SJCRH30 (cell line): ENCODE results near the gene MMP28. TPM values are rescaled to one million over a fixed set of nuclear protein-coding genes. Genes with fewer than 3 reads are reported as not detected.

Source experiments
- DNase-seq, 2 experiments: peaks; one replicate each; pipeline ENCODE4 v3.0.0-alpha.2; 2015 to 2020
- H3K27ac ChIP-seq: fragments of 250-450 bp; sonication (Bioruptor Pico); 2 replicates; pipeline ENCODE4 v1.5.1; 2020; ENCODE audit warnings: mild to moderate bottlenecking, moderate library complexity
- H3K27me3 ChIP-seq: fragments of 250-450 bp; sonication (Bioruptor Pico); 2 replicates; pipeline ENCODE4 v1.5.1; 2020; ENCODE audit warnings: mild to moderate bottlenecking, moderate library complexity
- H3K36me3 ChIP-seq: fragments of 250-450 bp; sonication (Bioruptor Pico); 2 replicates; pipeline ENCODE4 v1.5.1; 2020; ENCODE audit warnings: mild to moderate bottlenecking, moderate library complexity
- H3K4me1 ChIP-seq: fragments of 250-450 bp; sonication (Bioruptor Pico); 2 replicates; pipeline ENCODE4 v1.5.1; 2020; ENCODE audit warnings: mild to moderate bottlenecking, moderate library complexity
- H3K4me3 ChIP-seq: fragments of 250-450 bp; sonication (Bioruptor Pico); 2 replicates; pipeline ENCODE4 v1.5.1; 2020; ENCODE audit warnings: mild to moderate bottlenecking, moderate library complexity
- H3K9me3 ChIP-seq: fragments of 250-450 bp; sonication (Bioruptor Pico); replicated peaks from 2 replicates; pipeline ENCODE4 v1.5.1; 2020; ENCODE audit warnings: mild to moderate bottlenecking, moderate library complexity
- total RNA-seq: library from RNA; depleted of rRNA; stranded (reverse); fragments of >200 nt; shearing (Covaris generic); gene quantifications from 2 replicates; pipeline ENCODE4 v1.2.3, GENCODE V29; 2014

The MMP28 gene
- total RNA-seq, 1 experiment from 2014 or later = not detected

DNA sequence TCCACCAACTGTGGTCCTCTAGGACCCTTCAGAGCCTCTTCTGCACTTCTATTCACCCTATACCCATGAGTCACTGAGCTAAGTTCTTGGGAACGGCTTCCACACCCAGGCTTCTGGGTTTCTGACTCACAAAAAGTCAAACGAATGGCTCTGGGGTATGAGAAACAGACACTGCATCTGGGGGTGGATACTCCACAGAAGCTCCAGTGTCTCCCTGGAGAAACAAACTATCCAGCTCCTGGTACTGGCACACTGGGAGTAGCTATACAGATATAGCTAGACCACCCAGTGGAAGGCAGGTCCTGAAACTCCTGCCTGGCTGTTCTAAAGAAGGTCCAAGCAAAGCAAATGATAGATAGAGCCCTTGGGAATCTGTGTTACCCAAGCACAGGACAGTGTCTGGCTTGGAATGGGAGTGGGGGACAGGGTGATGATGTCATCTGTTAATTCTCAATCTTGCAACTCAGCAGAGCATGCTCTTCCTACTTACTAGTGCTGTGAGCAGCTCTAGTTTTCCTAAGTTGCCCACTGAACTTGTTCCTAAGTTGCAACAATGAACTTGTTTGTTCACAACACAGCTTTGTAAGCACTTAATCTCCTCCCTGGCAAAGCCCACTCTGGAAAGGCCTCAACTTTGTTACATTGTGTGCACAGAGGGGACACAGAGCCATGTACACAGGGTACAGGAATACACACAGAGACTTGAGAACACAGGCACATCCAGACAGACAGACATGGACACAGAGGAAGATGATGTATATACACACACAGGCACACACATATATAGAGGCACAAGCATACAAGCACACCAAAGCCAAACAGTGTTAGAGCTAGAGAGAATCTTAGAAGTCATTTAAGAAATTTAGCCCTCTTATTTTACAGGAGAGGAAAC is 6.7 kb downstream of the MMP28 start:
- H3K36me3 ChIP-seq = no peaks in the 10 kb centered on the region
- no peak overlapping the region for H3K27ac ChIP-seq
- no peak overlapping the region for H3K4me3 ChIP-seq
- peaks cover 10% of the 10 kb centered on the region for H3K27me3 ChIP-seq
- no peak for DNase-seq
- no peaks in the 10 kb centered on the region for H3K4me1 ChIP-seq
- H3K9me3 ChIP-seq = no peaks in the 10 kb centered on the region

DNA sequence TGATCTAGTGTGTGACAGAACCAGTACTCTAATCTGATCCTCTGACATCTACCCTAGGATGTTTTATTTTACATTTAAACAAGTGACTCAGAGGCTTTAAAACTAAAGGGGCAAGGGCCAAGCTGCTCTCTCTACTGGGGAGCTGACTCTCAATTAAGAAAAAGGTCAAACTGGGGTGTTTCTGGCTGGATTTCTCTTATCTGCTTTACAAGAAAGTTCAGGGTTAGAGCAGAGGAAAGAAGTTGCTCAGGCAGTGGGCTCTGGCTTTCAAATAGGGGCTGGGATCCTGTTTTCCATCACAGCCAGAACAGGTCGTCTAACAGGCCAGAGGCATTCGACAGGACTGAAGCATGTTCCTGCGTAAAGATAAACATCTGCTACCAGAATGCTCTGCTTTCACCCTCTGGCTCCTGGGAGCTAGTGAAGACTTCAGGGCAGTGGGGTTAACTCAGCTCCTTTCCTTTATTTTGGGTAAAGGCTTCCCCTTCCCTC is 8.5 kb downstream of the MMP28 start:
- H3K36me3 ChIP-seq = no peaks in the 10 kb centered on the region; the same call in 1 of the 2 replicates
- no peaks in the 10 kb centered on the region for H3K9me3 ChIP-seq
- H3K27me3 ChIP-seq = peaks cover 10% of the 10 kb centered on the region
- no peak overlapping the region for H3K4me3 ChIP-seq
- H3K4me1 ChIP-seq = no peaks in the 10 kb centered on the region
- H3K27ac ChIP-seq = no peak overlapping the region
- no peak for DNase-seq

DNA sequence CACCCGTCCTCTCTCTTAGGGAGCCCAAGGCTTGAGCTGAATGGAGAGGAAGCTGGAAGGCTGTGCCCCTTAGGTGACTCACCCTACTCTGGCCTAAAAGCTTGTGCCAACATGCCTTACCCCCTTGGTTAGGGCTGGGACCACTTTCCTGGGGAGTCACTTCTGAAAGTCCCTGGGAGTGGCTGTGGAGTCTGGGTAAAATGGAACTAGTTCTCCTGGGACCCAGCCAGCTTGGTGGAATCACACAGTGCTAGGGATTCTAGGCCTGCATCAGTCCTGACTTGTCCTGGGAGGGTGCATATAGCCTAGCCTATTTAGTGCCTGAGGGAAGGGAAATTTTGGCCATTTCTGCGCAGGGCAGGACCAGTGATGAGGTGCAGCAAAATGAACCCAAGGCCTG is 10.5 kb downstream of the MMP28 start:
- no peaks in the 10 kb centered on the region for H3K4me1 ChIP-seq
- no peak for DNase-seq
- peaks cover 17% of the 10 kb centered on the region for H3K27me3 ChIP-seq
- no peak overlapping the region for H3K4me3 ChIP-seq
- H3K27ac ChIP-seq = no peak overlapping the region
- H3K36me3 ChIP-seq = no peaks in the 10 kb centered on the region; the same call in 1 of the 2 replicates
- no peaks in the 10 kb centered on the region for H3K9me3 ChIP-seq

DNA sequence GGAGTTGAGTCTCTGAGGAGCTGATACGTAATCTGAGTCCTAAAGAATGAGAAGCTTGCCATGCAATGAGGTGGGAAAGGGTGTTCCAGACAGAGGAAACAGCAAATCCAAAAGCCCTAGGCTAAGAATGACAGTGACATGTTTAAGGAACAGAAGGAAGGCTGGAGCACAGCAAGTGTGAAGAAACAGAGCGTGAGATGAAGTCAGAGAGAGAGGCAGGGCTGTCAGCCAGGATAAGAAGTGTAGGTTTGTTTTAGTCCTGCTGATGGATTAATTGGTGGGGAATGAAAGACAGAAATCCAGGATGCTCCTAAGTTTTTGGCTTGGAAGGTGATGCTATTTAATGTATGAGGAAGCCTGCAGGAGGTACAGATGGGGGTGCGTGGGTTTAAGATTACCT is 14.5 kb downstream of the MMP28 start:
- peaks cover 15% of the 10 kb centered on the region for H3K4me1 ChIP-seq
- no peak overlapping the region for H3K4me3 ChIP-seq
- DNase-seq = no peak
- no peak overlapping the region for H3K27ac ChIP-seq
- peaks cover 47% of the 10 kb centered on the region for H3K27me3 ChIP-seq
- no peaks in the 10 kb centered on the region for H3K9me3 ChIP-seq
- no peaks in the 10 kb centered on the region; the same call in 1 of the 2 replicates for H3K36me3 ChIP-seq

DNA sequence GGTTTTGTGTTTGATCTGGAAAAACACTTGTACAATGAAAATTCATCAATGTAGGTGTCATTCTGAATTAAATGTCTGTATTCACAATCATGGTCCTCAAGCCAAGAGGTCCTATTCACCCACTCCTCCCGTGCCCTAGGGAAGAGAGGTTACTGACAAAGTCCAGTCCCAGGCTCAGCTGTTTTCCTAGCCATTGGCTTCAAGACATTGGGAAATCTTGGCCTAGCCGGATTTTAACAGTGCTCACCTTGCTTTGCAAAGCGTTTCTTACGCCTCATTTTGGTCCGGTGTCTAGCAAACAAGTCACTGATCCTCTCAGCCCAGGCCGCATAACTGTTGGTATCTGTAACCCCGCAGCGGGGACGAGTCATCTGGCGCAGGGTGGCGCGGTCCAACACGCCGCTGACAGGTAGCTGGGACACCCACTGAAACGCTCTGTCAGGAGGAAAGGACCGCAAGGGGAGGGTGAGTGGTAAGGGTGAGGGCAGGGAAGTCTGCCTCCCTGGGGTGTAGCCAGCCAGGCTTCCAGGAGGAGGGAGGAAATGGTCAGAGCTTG is 16.7 kb downstream of the MMP28 start:
- Histone ChIP-seq H3K4me3 (no peak overlapping the region), H3K4me1 (peaks cover 24% of the 10 kb centered on the region), H3K36me3 (no peaks in the 10 kb centered on the region; the same call in 1 of the 2 replicates), H3K27ac (no peak overlapping the region), H3K9me3 (no peaks in the 10 kb centered on the region), H3K27me3 (peaks cover 56% of the 10 kb centered on the region)
- DNase-seq = no peak

DNA sequence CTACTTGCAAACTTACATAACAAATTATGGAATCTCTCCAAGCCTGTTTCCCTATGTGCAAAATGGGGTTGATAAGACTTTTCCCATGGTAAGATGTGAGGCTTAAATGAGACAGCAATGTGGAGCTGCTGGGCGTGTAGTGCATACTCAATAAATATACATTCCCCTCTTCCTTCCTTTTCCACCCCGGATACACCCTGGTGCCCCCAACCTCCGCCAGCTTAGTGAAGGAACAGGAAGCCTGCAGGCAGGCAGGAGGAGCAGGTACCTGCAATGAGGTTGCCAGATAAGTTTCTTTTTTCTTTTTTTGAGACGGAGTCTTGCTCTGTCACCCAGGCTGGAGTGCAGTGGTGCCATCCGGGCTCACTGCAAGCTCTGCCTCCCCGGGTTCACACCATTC is 19.9 kb downstream of the MMP28 start:
- Histone ChIP-seq H3K36me3 (no peaks in the 10 kb centered on the region), H3K4me3 (no peak overlapping the region), H3K9me3 (no peaks in the 10 kb centered on the region), H3K27me3 (peaks cover 44% of the 10 kb centered on the region), H3K27ac (no peak overlapping the region), H3K4me1 (peaks cover 28% of the 10 kb centered on the region)
- DNase-seq = no peak

DNA sequence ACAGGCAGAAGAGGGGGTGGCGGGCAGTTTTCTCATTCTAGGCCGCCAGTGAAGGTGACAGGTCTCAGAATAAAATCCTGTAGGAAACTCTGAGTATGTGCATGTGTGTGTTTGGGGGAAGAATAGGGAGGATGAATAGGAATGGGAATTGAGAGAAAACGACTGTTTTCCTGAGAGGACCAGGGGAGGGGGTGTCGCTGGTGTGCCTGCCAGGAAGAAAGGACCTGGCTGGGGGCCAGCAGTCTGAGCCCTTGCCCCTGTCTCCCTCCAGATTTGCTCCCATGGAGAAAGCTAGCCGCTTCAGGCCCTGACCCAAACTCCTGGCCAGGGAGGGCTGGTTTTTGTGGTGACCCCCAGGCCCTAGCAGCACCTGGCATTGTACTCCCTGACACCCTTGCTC is 20.4 kb downstream of the MMP28 start:
- no peaks in the 10 kb centered on the region for H3K9me3 ChIP-seq
- no peaks in the 10 kb centered on the region for H3K36me3 ChIP-seq
- no peak for DNase-seq
- H3K4me1 ChIP-seq = peaks cover 28% of the 10 kb centered on the region
- no peak overlapping the region for H3K4me3 ChIP-seq
- no peak overlapping the region for H3K27ac ChIP-seq
- H3K27me3 ChIP-seq = peaks cover 42% of the 10 kb centered on the region

DNA sequence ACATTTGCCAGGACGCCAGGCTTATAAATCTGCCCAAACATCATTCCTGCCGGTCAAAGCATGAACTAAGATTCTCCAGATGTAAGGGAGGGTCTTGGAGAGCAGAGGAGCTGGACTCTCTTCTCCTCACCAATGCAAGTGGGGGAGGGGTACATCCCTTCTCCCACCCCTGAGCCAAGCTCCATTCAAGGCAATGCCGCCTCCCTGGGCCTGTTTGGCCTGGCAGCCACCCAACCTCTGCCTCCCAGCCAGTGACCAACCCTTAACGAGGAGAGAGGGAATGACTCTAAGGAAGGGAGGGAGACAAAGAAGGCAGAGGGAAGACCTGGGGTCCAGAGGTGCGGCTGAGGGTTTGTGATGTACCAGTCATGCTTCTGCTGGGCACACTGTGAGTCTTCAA is 20.9 kb downstream of the MMP28 start:
- H3K36me3 ChIP-seq = no peaks in the 10 kb centered on the region
- peaks cover 37% of the 10 kb centered on the region for H3K27me3 ChIP-seq
- peak in 1 of 2 experiments; percentile 31 for DNase-seq
- H3K27ac ChIP-seq = no peak overlapping the region
- no peaks in the 10 kb centered on the region for H3K9me3 ChIP-seq
- no peak overlapping the region for H3K4me3 ChIP-seq
- peaks cover 28% of the 10 kb centered on the region for H3K4me1 ChIP-seq

DNA sequence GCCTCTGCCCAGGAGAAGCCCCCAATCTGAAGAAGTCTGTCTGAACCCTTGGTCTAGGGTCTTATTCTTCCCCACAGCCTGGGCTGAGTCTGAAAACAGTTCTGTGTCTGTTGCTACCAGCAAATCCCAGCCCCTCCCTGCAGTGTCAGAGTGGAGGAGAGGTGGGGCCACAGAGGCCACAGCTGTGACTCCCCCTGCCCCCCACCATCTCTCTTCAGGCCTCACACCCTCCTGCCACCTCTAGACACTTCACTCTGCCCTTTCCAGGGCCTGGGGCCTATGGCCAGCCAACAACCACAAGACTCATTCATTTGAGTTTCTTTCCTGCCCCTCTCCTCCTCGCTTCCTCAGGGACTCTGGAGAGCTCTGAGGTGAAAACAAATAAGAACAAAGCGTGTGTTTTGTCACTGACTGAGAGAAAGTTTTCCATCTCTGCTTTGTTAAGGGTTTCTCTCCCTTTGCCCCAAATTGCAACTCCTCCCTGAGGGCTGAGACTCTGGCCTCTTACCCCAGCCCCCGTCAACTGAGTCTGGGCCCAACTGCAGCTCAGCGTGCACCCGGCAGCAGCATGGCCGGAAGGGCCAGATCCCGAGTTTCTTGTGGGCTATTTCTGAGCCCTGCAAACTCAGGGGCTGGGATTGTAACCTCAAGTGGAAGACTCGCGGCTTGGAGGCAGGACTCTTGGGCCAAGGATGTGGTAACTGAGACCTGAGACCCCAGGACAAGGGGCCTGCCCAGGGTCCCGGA is 21.6 kb downstream of the MMP28 start:
- Histone ChIP-seq H3K27ac (no peak overlapping the region), H3K36me3 (no peaks in the 10 kb centered on the region), H3K9me3 (no peaks in the 10 kb centered on the region), H3K27me3 (peaks cover 30% of the 10 kb centered on the region), H3K4me1 (peaks cover 28% of the 10 kb centered on the region), H3K4me3 (no peak overlapping the region)
- DNase-seq = no peak

DNA sequence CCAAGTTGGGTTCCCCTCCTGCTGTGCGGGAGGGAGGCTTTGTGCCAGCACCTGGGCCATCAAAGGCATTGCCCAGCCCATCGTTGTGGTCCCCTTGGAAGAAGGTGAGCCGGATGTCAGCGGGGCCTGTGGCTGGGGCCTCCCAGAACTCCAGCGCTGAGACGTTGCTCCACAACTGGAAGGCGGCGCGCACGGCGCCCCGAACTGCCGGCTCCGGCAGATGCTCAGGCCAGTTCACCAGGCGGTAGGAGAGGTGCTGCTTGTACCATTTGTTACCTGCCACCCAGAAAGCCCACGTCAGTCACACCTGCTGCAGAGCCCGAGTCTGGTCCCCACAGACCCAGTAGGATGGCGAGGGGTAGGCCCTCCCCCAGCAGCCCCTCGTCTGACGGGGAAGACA is 22.3 kb downstream of the MMP28 start:
- no peak for DNase-seq
- Histone ChIP-seq H3K4me3 (no peak overlapping the region), H3K36me3 (no peaks in the 10 kb centered on the region), H3K27me3 (peaks cover 23% of the 10 kb centered on the region), H3K4me1 (peaks cover 21% of the 10 kb centered on the region), H3K27ac (no peak overlapping the region), H3K9me3 (no peaks in the 10 kb centered on the region)

DNA sequence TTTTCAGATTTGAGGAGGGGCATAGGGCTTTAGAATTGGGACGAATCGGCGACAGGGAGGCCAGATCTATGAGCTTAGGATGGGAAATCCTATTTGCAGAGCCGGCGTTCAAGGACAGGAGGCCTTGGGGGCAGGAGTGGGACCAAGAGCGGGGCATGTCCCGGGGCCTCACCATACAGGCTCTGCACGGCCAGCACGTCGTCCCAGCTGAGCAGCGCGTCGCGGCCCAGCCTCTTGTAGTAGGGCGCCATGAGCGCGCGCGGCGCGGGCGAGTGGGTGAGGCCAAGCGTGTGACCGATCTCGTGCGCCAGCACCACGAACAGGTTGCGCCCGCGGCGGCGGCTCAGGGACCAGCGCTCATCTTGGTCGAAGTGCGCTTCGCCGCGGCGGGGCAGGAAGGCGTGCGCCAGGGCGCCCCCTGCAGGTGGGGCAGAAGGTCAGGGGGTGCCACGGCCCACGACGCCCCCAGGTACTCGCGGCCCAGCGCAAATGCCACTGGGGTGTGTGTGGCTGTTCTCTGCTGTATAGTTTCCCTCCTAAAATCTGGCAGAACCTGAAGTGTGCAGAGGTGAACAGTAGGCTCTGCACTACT is 25.4 kb downstream of the MMP28 start:
- Histone ChIP-seq H3K4me3 (no peak overlapping the region), H3K4me1 (peaks cover 21% of the 10 kb centered on the region), H3K27me3 (peaks cover 12% of the 10 kb centered on the region; the same call in 1 of the 2 replicates), H3K36me3 (no peaks in the 10 kb centered on the region), H3K9me3 (no peaks in the 10 kb centered on the region), H3K27ac (no peak overlapping the region)
- DNase-seq = no peak

DNA sequence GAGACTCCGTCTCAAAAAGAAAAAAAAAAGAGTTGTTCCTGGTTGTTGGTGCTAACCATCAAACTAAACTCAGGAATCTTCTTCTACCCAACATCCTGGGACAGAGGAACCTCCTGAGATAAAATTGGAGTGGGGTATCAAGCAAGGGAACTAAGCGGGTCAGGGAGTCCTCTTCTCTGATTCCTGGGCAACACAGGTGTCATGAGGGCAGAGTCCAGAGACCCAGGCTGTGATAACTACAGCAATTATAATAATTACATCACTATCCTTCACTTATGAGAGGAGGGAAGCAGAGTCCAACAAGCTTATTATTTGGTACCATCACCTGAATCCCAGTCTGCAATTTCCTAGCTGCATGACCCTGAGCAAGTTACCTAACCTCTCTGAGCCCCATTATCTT is 26.6 kb downstream of the MMP28 start:
- no peak for DNase-seq
- Histone ChIP-seq H3K4me1 (peaks cover 18% of the 10 kb centered on the region), H3K4me3 (no peak overlapping the region), H3K9me3 (no peaks in the 10 kb centered on the region), H3K27ac (no peak overlapping the region), H3K27me3 (peaks cover 9% of the 10 kb centered on the region; the same call in 1 of the 2 replicates), H3K36me3 (no peaks in the 10 kb centered on the region)

DNA sequence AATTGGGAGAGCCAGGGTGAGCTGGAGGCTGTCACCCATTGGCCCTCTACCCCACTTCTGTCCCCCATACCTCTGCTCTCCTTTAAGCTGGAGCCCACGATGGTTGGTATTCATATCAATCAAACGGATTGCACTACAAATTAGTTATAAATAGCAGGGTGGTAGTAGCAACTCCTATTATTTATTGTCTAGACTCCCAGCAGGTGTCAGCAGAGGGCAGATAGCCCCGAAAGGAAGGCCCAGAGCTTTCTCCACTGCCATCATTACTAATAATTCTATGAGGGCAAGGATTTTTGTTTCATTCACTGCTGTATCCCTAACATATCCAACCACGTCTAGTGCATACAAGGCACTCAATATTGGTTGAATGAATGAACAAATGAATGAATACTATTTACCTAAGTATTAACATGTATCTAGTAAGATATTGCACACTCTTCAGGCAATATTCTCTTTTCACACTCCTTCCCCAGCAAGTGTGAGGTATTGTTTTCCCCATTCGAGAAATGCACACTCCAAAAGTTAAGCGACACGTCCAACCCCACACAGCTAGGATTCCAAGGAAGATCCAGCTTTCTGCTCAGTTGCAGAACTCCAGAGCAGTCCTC is 28.4 kb downstream of the MMP28 start:
- H3K4me1 ChIP-seq = peaks cover 14% of the 10 kb centered on the region
- no peaks in the 10 kb centered on the region for H3K9me3 ChIP-seq
- H3K27me3 ChIP-seq = peaks cover 12% of the 10 kb centered on the region
- H3K36me3 ChIP-seq = no peaks in the 10 kb centered on the region
- no peak overlapping the region for H3K4me3 ChIP-seq
- DNase-seq = no peak
- no peak overlapping the region for H3K27ac ChIP-seq

DNA sequence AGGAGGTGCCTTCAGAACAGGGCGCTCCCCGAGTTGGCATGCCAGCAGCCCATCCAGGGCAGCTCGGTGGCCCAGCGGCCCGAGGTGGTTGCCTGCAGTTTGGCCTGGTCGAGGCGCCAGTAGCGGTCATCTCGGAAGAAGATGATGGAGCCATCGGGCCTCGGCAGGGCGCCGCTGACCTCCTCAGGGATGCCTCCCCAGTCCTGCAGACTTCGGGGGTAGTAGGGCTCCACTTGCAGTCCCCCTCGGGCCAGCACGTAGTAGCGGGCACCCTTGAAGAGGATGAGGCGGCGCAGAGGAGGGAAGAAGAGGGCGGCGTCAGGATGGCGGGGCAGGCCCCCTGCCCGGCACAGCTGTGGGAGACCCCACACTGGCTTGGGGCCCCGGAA is 29.0 kb downstream of the MMP28 start:
- Histone ChIP-seq H3K4me1 (peaks cover 14% of the 10 kb centered on the region), H3K9me3 (no peaks in the 10 kb centered on the region)
- DNase-seq = no peak

More for the DNA sequence above, 29.0 kb downstream of the MMP28 start:
- no peak overlapping the region for H3K27ac ChIP-seq
- H3K36me3 ChIP-seq = no peaks in the 10 kb centered on the region
- H3K4me3 ChIP-seq = no peak overlapping the region
- H3K27me3 ChIP-seq = peaks cover 16% of the 10 kb centered on the region
